Measurements from ENCODE around the gene CTU2. TPM values are rescaled to one million over a fixed set of nuclear protein-coding genes. Genes with fewer than 3 reads are reported as not detected.

The CTU2 gene
- total and polyA plus RNA-seq, 2 of the 8 experiments (the other 6 are each of a cell fraction or from before 2014, with no cell fraction given), result 32.7 to 42.9 TPM

DNA sequence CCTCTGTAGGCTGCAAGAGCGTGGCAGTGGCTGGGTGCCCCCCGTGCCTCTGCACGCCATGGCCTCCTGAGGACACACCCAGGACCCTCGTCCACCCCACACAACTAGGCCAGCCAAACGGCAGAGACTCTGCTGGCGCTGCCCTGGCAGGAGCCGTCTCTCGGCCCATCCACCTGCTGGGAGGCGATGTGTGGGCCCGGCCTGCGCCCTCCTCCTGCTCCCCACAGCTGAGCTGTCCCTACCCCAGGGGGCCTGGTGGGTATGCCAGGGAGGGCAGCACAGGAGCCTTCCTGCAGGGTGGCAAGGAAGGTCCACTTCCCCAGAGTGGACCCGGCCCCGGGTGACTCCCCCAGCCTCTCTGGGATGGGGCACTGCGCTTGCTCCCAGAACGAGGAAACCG, 7.1 kb upstream of the CTU2 start (continued):
- TF ChIP-seq, protein P1, sequence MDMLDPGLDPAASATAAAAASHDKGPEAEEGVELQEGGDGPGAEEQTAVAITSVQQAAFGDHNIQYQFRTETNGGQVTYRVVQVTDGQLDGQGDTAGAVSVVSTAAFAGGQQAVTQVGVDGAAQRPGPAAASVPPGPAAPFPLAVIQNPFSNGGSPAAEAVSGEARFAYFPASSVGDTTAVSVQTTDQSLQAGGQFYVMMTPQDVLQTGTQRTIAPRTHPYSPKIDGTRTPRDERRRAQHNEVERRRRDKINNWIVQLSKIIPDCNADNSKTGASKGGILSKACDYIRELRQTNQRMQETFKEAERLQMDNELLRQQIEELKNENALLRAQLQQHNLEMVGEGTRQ (IDR thresholded peaks at IDR 0.05; ENCODE audit: low read length), result no peak
- TF ChIP-seq POU5F1 (IDR thresholded peaks at IDR 0.05; ENCODE audit: low read depth, low read length), result no peak

Measured in H1 (cell line).